ENCODE data around the gene VEGFA.

DNA sequence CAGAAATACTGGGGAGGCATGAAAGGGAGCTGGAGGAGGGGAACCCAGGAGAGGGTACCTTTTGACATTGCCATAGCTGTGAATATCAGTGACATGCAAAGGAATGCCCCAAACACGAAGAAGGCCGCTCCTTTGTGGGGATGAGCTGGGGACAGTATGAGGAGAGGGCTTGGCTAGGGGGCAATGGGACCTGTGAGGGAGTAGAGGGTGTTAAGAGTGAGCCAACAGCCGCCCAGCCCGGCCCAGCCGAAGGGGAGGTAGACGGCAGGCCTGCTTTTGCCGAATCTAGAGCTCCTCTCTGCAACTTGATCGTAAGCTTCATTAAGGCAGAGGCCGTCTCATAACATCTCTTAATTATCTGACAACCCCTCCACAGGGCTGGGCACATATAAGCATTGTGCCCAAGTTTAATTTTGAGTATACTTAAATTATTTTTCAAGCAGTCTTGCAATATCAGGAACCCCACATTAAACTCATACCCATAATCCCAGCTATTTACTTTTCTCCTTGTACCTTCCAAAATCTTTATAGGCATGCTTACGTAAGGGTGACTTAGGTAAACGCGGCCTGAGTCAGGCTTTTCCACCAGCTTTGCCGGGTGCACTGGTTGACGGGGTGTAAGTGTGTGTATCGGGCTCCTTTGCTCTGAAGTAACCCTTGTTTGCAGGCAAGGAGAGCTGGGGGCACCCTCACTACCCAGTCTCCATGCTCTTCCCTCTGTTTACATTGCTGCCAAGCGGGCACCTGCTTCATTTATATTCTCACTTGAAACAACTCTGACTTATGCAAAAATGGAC, 24.9 kb upstream of the VEGFA start:
- TF ChIP-seq GATA2 (IDR thresholded peaks at IDR 0.05; ENCODE audit: low read depth, low read length) (no peak), GATA3 (IDR thresholded peaks at IDR 0.05; ENCODE audit: low read depth, low read length) (no peak)
